ENCODE results near the gene DUSP2. TPM values are rescaled to one million over a fixed set of nuclear protein-coding genes. Genes with fewer than 3 reads are reported as not detected.

The DUSP2 gene
- polyA plus RNA-seq, 1 experiment, result 0.94 TPM

DNA sequence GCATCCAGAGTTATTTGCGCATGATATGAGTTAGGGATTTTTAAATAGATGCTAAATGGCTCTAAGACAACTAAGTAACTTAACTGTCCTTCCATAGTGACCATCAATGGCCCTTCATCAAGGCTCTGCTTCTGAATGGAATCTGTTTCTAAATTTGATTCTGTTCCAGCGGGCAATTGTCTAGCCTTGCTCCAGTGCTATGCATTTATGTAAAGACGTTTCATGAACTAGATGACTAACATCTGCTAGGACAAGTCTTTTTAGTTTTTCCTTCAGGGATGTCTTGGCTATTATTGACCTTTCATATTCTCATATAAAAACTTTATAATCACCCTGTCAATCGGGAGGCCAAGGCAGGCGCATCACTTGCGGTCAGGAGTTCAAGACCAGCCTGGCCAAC lies 16.8 kb downstream of the DUSP2 start:
- TF ChIP-seq, protein P1, sequence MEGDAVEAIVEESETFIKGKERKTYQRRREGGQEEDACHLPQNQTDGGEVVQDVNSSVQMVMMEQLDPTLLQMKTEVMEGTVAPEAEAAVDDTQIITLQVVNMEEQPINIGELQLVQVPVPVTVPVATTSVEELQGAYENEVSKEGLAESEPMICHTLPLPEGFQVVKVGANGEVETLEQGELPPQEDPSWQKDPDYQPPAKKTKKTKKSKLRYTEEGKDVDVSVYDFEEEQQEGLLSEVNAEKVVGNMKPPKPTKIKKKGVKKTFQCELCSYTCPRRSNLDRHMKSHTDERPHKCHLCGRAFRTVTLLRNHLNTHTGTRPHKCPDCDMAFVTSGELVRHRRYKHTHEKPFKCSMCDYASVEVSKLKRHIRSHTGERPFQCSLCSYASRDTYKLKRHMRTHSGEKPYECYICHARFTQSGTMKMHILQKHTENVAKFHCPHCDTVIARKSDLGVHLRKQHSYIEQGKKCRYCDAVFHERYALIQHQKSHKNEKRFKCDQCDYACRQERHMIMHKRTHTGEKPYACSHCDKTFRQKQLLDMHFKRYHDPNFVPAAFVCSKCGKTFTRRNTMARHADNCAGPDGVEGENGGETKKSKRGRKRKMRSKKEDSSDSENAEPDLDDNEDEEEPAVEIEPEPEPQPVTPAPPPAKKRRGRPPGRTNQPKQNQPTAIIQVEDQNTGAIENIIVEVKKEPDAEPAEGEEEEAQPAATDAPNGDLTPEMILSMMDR (IDR thresholded peaks at IDR 0.05; ENCODE audit: low read depth, low read length), result no peak
- no peak for DNase-seq (ENCODE audit: low read depth, low spot score)
- ChIA-PET POLR2A (no interaction called here), CTCF (no interaction called here)
- H3K9me3 ChIP-seq (ENCODE audit: control insufficient read depth, insufficient read depth, low read length), result no peaks in the 10 kb centered on the region; the same call in 1 of the 2 replicates
- no peak overlapping the region for H3K4me3 ChIP-seq (ENCODE audit: low read depth, low read length)
- H3K27ac ChIP-seq (ENCODE audit: low read depth, low read length), result no peak overlapping the region
- H3K27me3 ChIP-seq (ENCODE audit: control insufficient read depth, insufficient read depth, low read length), result peaks cover 48% of the 10 kb centered on the region

DNA sequence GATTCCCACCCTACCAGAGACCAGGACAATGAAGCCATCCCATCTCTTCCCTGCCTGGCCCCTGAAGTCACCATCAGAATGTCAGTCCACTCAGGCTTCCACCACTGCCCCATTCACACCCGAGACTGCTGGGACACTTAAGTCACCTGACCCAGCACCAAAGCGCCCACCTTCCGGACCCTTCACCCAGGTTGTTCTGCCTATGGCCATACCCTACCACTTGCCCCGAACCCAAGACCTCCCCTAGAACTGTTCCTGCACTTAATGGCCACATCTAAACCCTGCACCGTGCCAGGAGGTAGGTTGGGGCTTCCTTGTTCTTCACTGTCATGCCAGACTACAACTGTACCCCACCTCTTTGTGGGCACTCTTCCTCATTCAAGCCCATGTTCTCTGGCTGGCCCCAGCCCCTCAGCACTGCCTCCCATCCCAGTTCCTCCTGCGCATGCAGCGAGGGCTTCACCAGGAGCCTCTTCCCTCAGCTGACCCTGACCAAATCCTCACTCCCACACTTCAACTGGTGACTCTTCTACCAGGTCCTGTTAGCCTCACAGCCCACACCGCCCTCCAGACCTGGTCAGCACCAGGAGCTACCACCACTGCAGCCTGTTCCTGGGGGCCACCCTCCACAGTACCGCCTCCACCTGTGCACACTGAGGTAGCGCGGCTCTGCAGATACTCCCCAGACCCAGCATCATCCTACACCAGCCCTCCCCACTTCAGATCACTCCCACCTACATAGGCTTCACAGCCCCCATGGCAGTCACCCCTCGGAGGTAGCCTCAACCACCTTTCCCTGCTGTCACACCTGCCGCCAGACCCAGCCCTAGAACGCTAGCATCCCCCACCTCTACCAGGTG lies 20.6 kb downstream of the DUSP2 start:
- CTCF ChIA-PET, result no interaction called here
- TF ChIP-seq, protein P1 (IDR thresholded peaks at IDR 0.05; ENCODE audit: low read depth, low read length), result no peak
- Histone ChIP-seq H3K9me3 (ENCODE audit: control insufficient read depth, insufficient read depth, low read length) (no peaks in the 10 kb centered on the region; the same call in 1 of the 2 replicates), H3K4me3 (ENCODE audit: low read depth, low read length) (no peak overlapping the region), H3K27me3 (ENCODE audit: control insufficient read depth, insufficient read depth, low read length) (peaks cover 52% of the 10 kb centered on the region), H3K27ac (ENCODE audit: low read depth, low read length) (no peak overlapping the region)
- no peak for DNase-seq (ENCODE audit: low read depth, low spot score)
- POLR2A ChIA-PET, result no interaction called here

DNA sequence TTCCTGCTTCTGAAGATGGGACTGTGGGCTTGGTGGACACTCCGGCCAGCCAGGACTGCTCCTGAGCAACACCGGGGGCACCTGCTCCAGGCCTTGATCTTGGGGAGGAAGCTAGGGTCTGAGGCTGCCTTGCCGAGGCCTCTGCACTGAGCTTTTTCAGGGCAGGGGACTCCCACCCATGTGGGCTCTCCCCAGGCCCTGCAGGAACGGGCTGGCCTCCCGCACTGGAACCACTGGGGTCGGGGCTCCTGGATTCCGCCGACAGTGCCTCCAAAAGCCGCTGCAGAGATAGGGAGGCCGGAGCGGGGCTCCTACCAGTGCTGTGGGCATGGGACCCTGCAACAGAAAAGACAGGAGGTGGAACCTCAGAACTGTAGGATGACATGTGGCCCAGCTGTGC lies 21.3 kb downstream of the DUSP2 start:
- TF ChIP-seq, protein P1 (IDR thresholded peaks at IDR 0.05; ENCODE audit: low read depth, low read length), result no peak
- Histone ChIP-seq H3K27ac (ENCODE audit: low read depth, low read length) (no peak overlapping the region), H3K9me3 (ENCODE audit: control insufficient read depth, insufficient read depth, low read length) (no peaks in the 10 kb centered on the region; the same call in 1 of the 2 replicates), H3K4me3 (ENCODE audit: low read depth, low read length) (no peak overlapping the region), H3K27me3 (ENCODE audit: control insufficient read depth, insufficient read depth, low read length) (peaks cover 58% of the 10 kb centered on the region)
- POLR2A ChIA-PET, result no interaction called here
- CTCF ChIA-PET, result no interaction called here
- no peak for DNase-seq (ENCODE audit: low read depth, low spot score)

DNA sequence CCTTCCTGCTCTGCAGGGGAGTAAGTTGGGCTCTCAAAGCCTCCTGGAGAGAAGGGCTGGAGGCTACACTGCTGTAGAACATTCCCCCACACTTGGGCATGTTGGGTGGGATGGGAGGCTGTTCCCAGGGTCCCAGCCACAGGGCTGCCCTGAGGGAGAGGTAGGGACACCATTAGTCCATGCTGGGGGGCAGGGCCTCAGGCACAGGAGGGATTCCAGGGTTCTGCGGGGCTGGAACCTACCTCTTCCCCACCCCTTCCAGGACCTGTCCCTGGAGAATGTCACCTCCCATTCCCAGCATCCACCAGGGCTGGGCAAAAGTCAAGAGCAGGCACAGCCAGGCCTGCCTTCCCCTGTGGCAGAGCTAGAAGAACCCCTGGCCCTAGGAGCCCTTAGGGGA lies 21.9 kb downstream of the DUSP2 start:
- DNase-seq (ENCODE audit: low read depth, low spot score), result no peak
- CTCF ChIA-PET, result no interaction called here
- H3K4me3 ChIP-seq (ENCODE audit: low read depth, low read length), result no peak overlapping the region
- H3K27ac ChIP-seq (ENCODE audit: low read depth, low read length), result no peak overlapping the region
- H3K27me3 ChIP-seq (ENCODE audit: control insufficient read depth, insufficient read depth, low read length), result peaks cover 64% of the 10 kb centered on the region
- no peaks in the 10 kb centered on the region; the same call in 1 of the 2 replicates for H3K9me3 ChIP-seq (ENCODE audit: control insufficient read depth, insufficient read depth, low read length)
- TF ChIP-seq, protein P1 (IDR thresholded peaks at IDR 0.05; ENCODE audit: low read depth, low read length), result no peak
- POLR2A ChIA-PET, result no interaction called here

DNA sequence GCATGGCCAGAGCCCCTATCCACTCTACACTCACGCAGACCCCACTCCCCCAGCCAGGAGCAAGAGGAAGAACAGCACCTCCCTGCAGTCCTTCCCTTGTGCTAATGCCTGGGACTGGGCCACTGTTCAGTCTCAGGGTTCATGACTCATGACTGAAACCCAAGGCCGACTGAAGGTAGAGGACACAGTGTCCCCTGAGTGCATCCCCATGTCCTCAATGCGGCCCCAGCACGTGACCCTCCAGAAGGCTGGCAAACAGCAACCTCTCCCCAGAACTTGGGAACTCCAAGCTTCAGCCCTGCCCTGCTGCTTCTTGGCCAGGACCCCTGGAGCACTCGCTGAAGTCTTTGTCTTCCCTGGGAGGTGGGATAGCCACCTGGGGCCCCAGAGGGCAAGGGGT lies 22.8 kb downstream of the DUSP2 start:
- no peak overlapping the region for H3K4me3 ChIP-seq (ENCODE audit: low read depth, low read length)
- no peak for DNase-seq (ENCODE audit: low read depth, low spot score)
- no peak overlapping the region for H3K27ac ChIP-seq (ENCODE audit: low read depth, low read length)
- no peaks in the 10 kb centered on the region; the same call in 1 of the 2 replicates for H3K9me3 ChIP-seq (ENCODE audit: control insufficient read depth, insufficient read depth, low read length)
- TF ChIP-seq, protein P1 (IDR thresholded peaks at IDR 0.05; ENCODE audit: low read depth, low read length), result no peak
- POLR2A ChIA-PET, result no interaction called here
- H3K27me3 ChIP-seq (ENCODE audit: control insufficient read depth, insufficient read depth, low read length), result peaks cover 68% of the 10 kb centered on the region
- CTCF ChIA-PET, result no interaction called here
